ENCODE data around the gene ARHGAP30.

ARHGAP30 gene

GRCh38 chr1:161054805-161055204 is 14.9 kb downstream of the ARHGAP30 start:
- H3K4me3 ChIP-seq (replicated peaks; ENCODE audit: low read depth, low read length) = no peak overlapping the region
- DNase-seq (ENCODE audit: low read depth) = no peak
- no peak for TF ChIP-seq CTCF (IDR thresholded peaks at IDR 0.05; ENCODE audit: low read length, missing control alignments)

GRCh38 chr1:161054232-161054631 is 15.5 kb downstream of the ARHGAP30 start:
- TF ChIP-seq CTCF (IDR thresholded peaks at IDR 0.05; ENCODE audit: low read length, missing control alignments) = no peak
- no peak overlapping the region for H3K4me3 ChIP-seq (replicated peaks; ENCODE audit: low read depth, low read length)
- DNase-seq (ENCODE audit: low read depth) = no peak

- no peak for DNase-seq (ENCODE audit: low read depth)
- no peak overlapping the region for H3K4me3 ChIP-seq (replicated peaks; ENCODE audit: low read depth, low read length)
- no peak for TF ChIP-seq CTCF (IDR thresholded peaks at IDR 0.05; ENCODE audit: low read length, missing control alignments)
These were observed 16.8 kb downstream of the ARHGAP30 start for GRCh38 chr1:161052899-161053298.

- no peak overlapping the region for H3K4me3 ChIP-seq (replicated peaks; ENCODE audit: low read depth, low read length)
- DNase-seq (ENCODE audit: low read depth) = no peak
- TF ChIP-seq CTCF (IDR thresholded peaks at IDR 0.05; ENCODE audit: low read length, missing control alignments) = no peak
These were observed 18.5 kb downstream of the ARHGAP30 start for GRCh38 chr1:161051219-161051618.

GRCh38 chr1:161048949-161049722 is 20.6 kb downstream of the ARHGAP30 start:
- no peak overlapping the region for H3K4me3 ChIP-seq (replicated peaks; ENCODE audit: low read depth, low read length)
- TF ChIP-seq CTCF (IDR thresholded peaks at IDR 0.05; ENCODE audit: low read length, missing control alignments) = no peak
- no peak for DNase-seq (ENCODE audit: low read depth)

GRCh38 chr1:161047436-161048420 is 22.0 kb downstream of the ARHGAP30 start:
- no peak for TF ChIP-seq CTCF (IDR thresholded peaks at IDR 0.05; ENCODE audit: low read length, missing control alignments)
- H3K4me3 ChIP-seq (replicated peaks; ENCODE audit: low read depth, low read length) = no peak overlapping the region

More at GRCh38 chr1:161047436-161048420, 22.0 kb downstream of the ARHGAP30 start:
- no peak for DNase-seq (ENCODE audit: low read depth)
